Stimulated activated CD4-positive, alpha-beta T cell treated with anti-CD3 and anti-CD28 coated beads, Interleukin-1b, Interleukin-23, amount 100 ng/mL, for 4 hours (primary cell): Measurements from ENCODE around the gene BDNF.

Experiments used
- DNase-seq, 2 donors: peaks; one replicate each; pipeline ENCODE4 v3.0.0-alpha.2; 2020; ENCODE audit warnings: low read depth in 2 of 2

Gene BDNF

GRCh38 chr11:27705873-27706820, 5.9 kb upstream of the BDNF start:
- DNase-seq: no peak

- DNase-seq: no peak
Measured at GRCh38 chr11:27703481-27703880, 3.2 kb upstream of the BDNF start.

- DNase-seq: no peak
Measured at GRCh38 chr11:27702811-27703210, 2.6 kb upstream of the BDNF start.

- DNase-seq: no peak
Measured at GRCh38 chr11:27701355-27702105, 1.3 kb upstream of the BDNF start.

- no peak for DNase-seq
Measured at GRCh38 chr11:27699926-27700350, 317 bp downstream of the BDNF start.

- DNase-seq: no peak
Measured at GRCh38 chr11:27699242-27699925, 871 bp downstream of the BDNF start.

- peak; percentile 30 to 64 for DNase-seq
Measured at GRCh38 chr11:27698872-27699241, 1.4 kb downstream of the BDNF start.

- DNase-seq: no peak
Measured at GRCh38 chr11:27697679-27698275, 2.5 kb downstream of the BDNF start.

- no peak for DNase-seq
Measured at GRCh38 chr11:27696961-27697360, 3.3 kb downstream of the BDNF start.

GRCh38 chr11:27696115-27696514, 4.1 kb downstream of the BDNF start:
- DNase-seq: no peak

GRCh38 chr11:27694992-27695391, 5.3 kb downstream of the BDNF start:
- DNase-seq: no peak

- no peak for DNase-seq
Measured at GRCh38 chr11:27693398-27693797, 6.9 kb downstream of the BDNF start.

GRCh38 chr11:27692781-27693180, 7.5 kb downstream of the BDNF start:
- DNase-seq: no peak

- DNase-seq: no peak
Measured at GRCh38 chr11:27688076-27688475, 12.2 kb downstream of the BDNF start.

- DNase-seq: no peak
Measured at GRCh38 chr11:27681664-27682063, 18.6 kb downstream of the BDNF start.

GRCh38 chr11:27679136-27680015, 20.9 kb downstream of the BDNF start:
- DNase-seq: no peak

GRCh38 chr11:27678242-27678641, 22.0 kb downstream of the BDNF start:
- DNase-seq: no peak

GRCh38 chr11:27677108-27677507, 23.1 kb downstream of the BDNF start:
- DNase-seq: no peak

GRCh38 chr11:27673979-27674663, 26.1 kb downstream of the BDNF start:
- DNase-seq: no peak

GRCh38 chr11:27672836-27673464, 27.3 kb downstream of the BDNF start:
- DNase-seq: no peak
